Right hindlimb (tissue), 1 donor: Measurements from ENCODE around the gene ABL1.

Experiments used
- DNase-seq: peaks from one replicate; pipeline ENCODE4 v3.0.0-alpha.2; 2018

ABL1 gene

DNA sequence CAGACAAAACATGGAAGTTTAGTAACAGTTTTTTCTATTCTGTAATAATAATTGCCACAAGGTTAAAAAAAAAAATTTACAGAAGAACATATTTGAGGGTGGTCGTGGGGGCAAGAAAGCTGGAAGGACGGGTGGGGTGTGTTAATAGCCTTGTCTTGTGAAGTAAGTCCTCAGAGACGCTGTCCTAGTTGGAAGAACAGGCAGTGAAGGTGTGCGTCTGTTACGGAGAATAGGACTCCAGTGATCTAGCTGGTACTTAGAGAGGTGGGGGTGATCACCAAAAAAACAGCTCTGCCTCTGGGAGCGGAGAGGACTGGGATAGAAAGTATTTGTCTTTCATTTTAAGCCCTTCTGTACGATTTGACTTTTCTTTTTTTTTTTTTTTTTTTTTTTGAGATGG is 17.7 kb downstream of the ABL1 start:
- no peak for DNase-seq

DNA sequence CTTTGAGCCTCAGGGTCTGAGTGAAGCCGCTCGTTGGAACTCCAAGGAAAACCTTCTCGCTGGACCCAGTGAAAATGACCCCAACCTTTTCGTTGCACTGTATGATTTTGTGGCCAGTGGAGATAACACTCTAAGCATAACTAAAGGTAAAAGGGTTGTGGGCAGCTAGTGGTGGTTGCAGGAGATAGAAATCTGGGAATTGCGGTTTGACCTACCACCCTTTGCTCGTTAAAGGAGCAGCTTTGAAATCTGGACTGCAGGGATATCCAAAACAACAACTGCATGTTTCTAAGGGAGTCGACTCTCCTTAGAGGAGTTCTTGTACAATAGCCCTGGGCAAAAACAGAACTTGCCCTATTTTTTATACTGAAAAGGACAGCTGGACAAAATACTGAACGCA is 19.0 kb downstream of the ABL1 start:
- no peak for DNase-seq

- no peak for DNase-seq
Measured at GRCh38 chr9:130854835-130855234, 19.8 kb downstream of the ABL1 start.

DNA sequence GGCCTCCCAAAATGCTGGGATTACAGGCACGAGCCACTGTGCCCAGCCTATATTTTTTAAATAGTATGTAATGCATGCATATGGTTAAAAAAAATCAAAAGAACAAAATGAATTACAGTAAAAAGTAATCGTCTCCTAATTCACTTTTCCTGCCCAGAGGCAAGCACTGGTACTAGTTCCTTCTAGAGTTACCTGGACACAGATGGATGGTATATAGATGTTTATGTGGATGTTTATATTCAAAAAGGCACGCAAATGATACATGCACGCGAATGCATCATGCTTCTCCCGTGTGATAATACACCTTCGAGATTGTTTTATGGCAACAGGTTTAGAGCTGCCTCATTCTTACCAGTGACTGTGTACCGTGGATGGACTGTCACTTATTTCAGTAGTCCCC is 21.4 kb downstream of the ABL1 start:
- no peak for DNase-seq

DNA sequence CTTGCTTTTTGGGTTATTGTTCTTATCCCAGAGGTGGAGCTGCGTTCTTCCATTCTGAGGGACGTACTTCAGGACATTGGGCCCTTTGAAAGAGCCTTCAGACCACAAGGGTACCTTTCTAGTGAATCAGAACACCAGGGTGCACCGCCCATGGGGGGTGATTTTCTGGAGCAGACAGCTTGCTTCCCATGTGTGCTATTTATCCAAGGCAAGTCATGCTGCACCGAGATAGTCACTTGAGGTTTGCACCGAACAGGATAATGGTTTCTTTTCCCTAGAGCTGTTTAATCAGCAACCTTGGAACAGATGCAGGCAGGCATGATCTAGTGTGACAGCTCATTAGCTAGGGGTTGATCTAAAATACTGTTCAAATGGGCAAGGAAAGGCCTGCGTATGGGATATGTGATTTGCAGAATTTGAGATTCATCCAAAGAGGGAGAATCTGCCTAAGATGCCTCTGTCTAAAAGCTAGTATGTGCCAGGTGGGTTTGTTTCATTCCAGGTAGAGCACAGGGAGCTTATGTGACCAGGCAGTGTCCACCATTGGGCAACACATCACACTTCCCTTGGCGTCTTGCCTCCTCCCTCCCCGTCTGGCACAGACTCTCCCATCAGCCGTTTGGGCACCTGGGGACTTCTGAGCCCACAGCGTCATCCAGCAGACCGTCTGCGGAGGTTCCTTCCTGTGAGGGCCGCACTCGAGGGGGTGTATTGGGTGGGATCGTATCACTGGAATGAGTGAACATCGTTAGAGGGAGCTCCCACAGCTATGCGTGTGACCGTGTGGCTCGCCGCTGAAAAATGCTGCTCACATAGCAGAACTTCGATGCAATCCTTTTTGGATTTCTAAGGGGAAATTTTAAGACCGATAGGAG is 23.0 kb downstream of the ABL1 start:
- peak; percentile 72 for DNase-seq

DNA sequence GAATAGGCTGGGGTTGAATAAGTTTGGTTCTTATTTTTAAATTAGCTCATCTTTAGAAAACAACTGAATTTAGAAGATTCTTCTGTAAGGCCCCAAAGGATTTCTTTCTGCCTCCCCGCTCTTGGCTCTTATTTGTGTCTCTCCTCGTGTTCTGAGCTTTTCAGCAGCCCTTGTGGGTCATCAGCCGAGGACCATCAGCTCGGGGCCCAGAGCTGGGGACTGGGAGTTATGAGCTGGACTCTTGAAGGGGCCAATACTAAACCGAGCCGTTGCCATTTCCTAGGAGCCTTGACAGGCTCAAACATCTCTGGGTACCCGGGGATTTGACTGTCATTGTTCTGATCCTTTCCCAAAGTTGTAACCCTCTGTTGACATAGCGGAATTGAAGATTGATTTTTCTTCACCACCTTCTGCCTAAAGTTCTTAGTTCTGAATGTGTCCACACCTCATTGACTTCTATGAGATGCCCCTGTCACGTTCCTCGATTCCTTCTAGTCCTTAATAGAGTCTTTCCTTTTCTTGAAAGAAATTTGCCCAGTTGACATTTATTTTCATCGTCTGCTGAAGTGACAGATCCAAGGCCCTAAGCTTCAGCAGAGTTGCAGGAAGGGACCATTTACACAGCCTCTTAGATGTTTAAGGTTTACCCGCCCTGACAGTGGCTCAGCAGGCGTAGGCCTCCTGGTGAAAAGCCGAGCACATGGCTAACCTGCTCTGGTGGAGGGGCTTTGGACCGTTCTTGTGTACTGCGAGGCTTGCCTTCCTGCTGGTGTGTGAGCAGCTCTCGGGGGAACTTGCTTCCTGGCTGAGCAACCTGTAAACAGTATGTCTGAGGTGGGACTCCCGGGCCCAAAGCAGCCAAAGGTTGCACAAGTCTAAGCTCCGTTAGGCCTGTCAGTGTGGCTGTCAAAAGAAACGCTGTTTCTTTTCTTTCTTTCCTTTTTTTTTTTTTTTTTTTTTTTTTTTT is 24.0 kb downstream of the ABL1 start:
- DNase-seq = peak; percentile 39

GRCh38 chr9:130860458-130861316 is 25.6 kb downstream of the ABL1 start:
- DNase-seq = peak; percentile 86

GRCh38 chr9:130861372-130862180 is 26.5 kb downstream of the ABL1 start:
- no peak for DNase-seq

DNA sequence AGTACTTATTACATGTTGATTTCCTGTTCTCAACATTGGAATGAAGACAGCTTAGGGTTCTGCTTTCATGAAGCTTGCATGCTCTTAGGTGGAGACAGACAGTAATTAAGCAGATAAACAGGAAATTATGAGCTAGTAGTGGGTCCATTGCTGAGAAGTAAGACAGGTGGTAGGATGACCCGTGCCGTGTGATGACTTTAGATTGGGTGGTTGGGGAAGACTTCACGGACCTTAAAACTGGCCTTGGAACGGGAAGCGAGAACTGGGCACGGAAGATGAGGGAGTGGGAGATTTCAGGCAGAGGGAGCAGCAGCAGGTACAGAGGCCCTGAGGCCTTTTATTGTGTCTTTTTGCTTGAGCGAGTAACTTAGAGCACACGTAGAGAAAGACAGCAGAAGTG is 27.2 kb downstream of the ABL1 start:
- no peak for DNase-seq

DNA sequence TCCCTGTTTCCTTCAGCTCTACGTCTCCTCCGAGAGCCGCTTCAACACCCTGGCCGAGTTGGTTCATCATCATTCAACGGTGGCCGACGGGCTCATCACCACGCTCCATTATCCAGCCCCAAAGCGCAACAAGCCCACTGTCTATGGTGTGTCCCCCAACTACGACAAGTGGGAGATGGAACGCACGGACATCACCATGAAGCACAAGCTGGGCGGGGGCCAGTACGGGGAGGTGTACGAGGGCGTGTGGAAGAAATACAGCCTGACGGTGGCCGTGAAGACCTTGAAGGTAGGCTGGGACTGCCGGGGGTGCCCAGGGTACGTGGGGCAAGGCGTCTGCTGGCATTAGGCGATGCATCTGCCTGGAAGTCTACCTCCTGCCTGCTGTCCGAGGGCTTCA is 27.7 kb downstream of the ABL1 start:
- DNase-seq = no peak

- DNase-seq = no peak
Measured at GRCh38 chr9:130864541-130864940, 29.5 kb downstream of the ABL1 start.

GRCh38 chr9:130865921-130866320 is 30.9 kb downstream of the ABL1 start:
- no peak for DNase-seq

DNA sequence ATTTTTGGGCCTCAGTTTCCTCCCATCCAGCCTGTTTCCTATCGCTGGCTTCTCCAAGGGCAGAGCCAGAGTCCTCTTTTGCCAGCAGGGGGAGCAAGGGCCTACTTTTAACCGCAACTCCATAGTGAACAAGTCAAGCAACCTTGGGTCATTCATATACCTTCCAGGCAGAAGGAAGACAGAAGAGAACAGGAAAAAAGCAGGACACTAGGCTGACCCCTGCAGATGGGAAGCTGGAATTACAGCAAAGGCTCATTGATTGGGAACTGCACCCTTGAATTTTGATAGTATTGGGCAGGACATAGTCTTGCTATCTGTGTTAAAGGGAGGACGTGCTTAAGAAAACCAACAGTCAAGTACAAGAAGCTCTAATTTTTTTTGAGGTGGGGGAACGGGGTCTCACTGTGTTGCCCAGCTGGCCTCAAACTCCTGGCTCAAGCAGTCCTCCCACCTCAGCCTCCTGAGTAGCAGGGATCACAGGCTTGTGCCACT is 31.5 kb downstream of the ABL1 start:
- peak; percentile 78 for DNase-seq

GRCh38 chr9:130867556-130867955 is 32.5 kb downstream of the ABL1 start:
- DNase-seq = no peak

GRCh38 chr9:130868230-130868629 is 33.2 kb downstream of the ABL1 start:
- no peak for DNase-seq

DNA sequence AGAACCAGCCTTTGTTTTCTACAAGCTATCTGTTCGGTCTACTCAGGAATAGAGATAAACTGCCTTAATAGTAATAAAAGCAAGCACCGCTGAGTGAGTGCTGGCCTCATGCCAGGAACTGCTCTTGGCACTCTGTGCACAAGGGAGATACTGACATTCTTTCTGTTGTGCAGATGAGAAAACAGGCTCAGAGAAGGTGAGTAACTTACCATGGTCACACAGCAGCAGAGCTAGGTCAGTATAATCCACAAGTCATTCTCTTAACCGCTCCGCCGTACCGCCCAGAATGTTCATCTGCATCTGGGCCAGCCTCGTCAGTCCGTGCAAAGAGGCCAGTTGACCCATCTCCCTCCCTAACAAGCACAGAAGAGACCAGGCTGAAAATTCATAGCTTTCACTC is 34.2 kb downstream of the ABL1 start:
- no peak for DNase-seq

DNA sequence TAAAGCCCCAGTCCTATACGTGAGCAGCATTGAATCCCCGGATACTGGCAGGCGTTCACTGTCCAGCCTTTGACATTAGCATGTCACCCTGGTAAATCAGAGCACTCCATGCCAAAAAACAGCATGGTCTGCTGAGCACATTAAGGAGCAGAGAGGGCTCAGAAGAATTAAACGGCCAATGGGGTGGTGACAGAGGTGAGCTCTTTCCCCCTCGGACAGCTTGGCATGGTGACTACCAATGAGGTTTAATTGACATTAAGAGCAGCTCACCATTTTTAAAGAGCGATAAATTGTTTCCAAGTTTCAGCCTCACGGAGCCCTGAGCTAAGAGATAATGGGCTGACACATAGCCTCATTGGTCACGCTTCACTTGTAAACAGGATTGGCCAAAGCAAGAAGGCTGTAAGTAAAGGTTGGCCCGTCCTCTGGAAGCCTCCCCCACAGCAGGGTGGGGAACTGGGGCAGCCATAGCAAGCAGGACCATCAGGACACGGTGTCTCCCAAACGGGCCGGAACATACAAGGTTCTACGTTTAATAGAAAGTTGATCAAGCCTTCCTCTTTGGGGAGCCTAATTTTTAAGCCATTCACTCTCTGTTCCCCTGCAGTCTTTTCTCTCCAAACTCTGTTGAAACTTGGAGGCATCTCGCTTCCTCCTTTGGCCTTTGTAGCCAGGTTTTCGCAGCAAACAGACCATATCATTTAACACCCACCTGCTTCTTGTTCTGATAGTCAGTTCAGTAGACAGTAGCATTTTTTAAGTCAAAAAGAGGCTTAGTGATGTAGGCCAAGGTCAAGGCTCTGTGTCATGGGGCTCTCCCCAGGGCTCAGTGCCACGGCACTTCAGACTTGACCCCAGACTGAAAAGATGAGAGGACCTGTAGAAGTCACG is 35.7 kb downstream of the ABL1 start:
- no peak for DNase-seq

DNA sequence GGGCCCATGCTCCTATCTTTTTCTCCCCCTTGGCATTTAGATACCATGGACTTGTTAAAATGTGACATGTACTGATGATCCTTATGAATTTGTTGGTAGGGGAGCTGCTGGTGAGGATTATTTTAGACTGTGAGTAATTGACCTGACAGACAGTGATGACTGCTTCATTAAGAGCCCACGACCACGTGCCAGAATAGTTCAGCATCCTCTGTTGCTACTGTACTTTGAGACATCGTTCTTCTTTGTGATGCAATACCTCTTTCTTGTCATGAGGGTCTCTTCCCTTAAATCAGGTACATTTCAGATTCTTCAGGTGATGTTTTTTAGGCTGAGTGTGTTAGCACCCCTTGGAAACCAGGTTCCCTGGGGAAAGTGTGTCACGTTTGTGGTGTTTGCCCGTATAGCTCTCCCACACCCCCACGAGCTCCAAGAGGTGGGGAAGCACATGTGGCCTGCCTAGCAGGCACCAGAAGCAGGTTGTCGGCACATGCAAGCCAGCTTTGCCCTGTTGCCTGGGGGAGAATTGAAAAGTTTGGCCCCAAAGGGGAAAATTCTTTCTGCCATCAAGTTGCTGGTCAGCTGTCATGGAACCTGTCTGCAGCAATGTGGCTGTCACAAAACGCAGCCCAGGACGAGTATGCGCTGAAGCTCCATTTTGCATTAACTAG is 36.5 kb downstream of the ABL1 start:
- DNase-seq = no peak

DNA sequence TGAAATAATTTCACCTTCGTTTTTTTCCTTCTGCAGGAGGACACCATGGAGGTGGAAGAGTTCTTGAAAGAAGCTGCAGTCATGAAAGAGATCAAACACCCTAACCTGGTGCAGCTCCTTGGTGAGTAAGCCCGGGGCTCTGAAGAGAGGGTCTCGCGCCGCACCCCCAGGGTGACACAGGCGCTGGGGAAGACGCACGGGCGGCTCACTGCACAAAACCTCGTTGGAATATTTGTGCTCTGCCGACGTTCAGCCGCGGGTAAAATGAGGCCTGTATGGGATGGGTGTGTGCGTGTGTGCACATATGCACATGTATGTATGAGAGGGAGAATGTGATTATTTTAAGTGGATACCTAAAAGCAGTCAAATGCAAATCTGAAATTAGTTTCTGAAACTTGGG is 37.0 kb downstream of the ABL1 start:
- no peak for DNase-seq

DNA sequence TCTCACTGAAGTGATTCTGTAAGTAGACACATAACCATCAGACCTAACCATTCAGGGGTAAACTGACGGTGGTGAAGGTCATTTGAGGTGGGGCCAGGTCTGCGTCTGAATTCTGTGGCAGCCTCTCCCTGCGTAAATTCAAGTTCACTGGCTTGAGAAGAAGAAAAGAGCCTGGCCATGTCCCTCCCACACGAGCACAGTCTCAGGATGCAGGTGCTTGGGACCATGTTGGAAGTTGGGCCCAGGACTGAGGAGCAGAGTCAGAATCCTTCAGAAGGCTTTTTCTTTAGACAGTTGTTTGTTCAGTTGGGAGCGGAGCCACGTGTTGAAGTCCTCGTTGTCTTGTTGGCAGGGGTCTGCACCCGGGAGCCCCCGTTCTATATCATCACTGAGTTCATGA is 37.5 kb downstream of the ABL1 start:
- no peak for DNase-seq
